Airway epithelial cell (primary cell): Measurements from ENCODE around the gene PRIMPOL. TPM values are rescaled to one million over a fixed set of nuclear protein-coding genes. Genes with fewer than 3 reads are reported as not detected.

Experiments
- total RNA-seq: library from RNA; depleted of rRNA; stranded (reverse); fragments of >200 nt; gene quantifications from 2 replicates; pipeline ENCODE4 v1.2.3, GENCODE V29; 2015

The PRIMPOL gene, protein sequence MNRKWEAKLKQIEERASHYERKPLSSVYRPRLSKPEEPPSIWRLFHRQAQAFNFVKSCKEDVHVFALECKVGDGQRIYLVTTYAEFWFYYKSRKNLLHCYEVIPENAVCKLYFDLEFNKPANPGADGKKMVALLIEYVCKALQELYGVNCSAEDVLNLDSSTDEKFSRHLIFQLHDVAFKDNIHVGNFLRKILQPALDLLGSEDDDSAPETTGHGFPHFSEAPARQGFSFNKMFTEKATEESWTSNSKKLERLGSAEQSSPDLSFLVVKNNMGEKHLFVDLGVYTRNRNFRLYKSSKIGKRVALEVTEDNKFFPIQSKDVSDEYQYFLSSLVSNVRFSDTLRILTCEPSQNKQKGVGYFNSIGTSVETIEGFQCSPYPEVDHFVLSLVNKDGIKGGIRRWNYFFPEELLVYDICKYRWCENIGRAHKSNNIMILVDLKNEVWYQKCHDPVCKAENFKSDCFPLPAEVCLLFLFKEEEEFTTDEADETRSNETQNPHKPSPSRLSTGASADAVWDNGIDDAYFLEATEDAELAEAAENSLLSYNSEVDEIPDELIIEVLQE
- 10.2 and 12.8 TPM in 2 replicates for total RNA-seq

DNA sequence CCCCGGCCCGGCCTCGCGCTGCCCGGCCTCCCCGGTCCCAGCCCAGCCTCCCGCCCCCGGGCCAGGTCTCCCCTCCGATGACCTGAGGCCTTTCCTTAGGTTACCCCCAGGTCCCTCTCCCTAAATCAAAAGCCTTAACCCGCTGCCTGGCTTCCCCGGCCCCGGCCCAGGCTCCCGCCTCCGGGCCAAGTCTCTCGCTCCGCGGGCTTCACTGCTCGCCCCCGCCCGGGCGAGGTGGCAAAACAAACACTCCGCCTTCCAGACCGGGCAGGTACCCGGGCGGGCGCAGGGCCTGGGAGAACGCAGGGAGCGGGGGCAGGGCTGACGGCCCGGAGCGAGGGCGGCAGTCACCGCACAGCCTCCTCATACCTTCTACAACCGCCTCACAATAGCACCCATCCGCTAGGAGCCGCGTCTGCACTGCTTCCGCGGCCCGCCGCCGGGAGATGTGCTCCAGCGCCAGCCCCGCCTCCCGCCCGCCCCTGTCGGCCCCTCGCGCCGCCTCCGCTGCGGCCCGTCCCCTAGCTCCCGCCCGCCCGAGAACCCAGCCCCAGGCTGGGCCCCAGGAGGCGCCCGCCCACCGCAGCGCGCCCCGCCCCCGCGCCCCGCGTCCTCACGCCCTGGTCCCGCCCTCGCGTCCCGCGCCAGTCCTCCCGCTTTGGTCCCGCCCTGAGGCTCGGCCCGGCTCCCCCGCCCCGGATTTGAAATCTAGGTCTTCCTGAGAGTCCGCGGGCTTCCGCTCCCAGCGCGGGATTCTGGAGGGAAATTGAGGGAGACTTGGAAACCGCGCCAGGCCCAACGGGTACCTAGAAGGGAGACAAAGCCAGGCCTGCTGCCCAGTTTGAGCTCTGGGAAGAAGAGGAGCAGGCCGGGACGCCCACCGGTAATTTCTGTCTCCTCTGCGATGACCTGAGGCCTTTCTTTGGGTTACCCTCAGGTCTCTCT, at the start of gene PRIMPOL, which contains the start of gene CASP3:
Gene PRIMPOL (plus strand): TSS at position 713 of the 945 bp plus-strand sequence. CDS start 7,403 bp downstream, outside the sequence.
Gene CASP3 (minus strand): TSS at position 422 of the 945 bp plus-strand sequence. CDS start 10,994 bp downstream, outside the sequence.

GRCh38 chr4:184733654-184734524, 84.4 kb downstream of the PRIMPOL start, which contains the start of gene CENPU:
CENPU (minus strand) TSS chr4:184734096; CDS start chr4:184734062, 34 bp downstream.

Other genes with a start within 250 kb of the PRIMPOL start
- 15.3 and 21.9 TPM in 2 replicates for gene IRF2, start 175.2 kb upstream of the PRIMPOL start, total RNA-seq
- 20.1 and 30.1 TPM in 2 replicates for gene CASP3, start 291 bp upstream of the PRIMPOL start, total RNA-seq
- gene CENPU, start 84.4 kb downstream of the PRIMPOL start, total RNA-seq = 20.7 and 20.9 TPM in 2 replicates
- gene ACSL1, start 176.2 kb downstream of the PRIMPOL start, total RNA-seq = 30.1 and 42.9 TPM in 2 replicates